GM18867 (cell line): Measurements from ENCODE around the gene SPIN1.
"Not testable (repeated sequence)": the region's sequence is repeated elsewhere in the genome, so short reads cannot be mapped to it uniquely, and the experiment has no call there.

Experiments
- ATAC-seq: cut with Tn5 transposase; IDR thresholded peaks from one replicate; pipeline ENCODE4 v1.9.1; 2021; ENCODE audit warnings: mild to moderate bottlenecking, moderate library complexity; ENCODE audit not compliant: unreplicated experiment

Gene SPIN1

DNA sequence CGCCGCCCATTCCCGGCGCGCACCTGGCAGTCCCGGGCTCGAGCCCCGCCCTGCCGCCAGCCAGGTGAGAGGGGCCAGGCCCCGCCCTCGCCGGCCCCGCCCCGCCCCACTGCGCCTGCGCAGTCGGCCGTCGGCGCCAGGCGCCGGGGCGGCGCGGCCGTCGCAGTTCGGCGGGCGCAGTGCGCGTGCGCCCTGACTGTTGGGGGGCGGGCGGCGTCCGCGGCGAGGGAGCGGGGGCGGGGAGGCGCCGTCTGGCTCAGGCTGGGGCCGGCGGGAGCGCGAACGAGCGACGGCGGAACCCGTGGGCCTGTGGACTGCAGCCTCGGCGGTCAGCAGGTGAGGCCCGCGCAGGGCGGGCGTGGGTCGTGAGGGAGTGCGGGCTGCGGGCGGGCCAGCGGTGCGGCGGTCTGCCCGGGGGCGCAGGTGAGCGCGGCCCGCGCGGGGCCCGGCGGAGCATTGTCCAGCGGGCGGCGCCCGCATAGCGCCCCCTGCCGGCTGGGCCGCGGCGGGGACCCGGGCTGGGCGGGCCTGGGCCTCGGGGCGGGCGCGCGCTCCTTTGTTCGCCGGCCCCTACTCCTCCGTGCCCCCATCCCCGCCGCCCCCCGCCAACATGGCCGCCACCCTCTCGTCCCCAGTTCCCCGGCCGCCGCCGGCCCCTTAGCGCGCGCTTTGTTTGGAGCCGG lies at the start of gene SPIN1:
TSS of gene SPIN1 (plus strand) at position 242 of the 683 bp plus-strand sequence. CDS start 38,096 bp downstream, outside the sequence.
- peak; percentile 84 for ATAC-seq

DNA sequence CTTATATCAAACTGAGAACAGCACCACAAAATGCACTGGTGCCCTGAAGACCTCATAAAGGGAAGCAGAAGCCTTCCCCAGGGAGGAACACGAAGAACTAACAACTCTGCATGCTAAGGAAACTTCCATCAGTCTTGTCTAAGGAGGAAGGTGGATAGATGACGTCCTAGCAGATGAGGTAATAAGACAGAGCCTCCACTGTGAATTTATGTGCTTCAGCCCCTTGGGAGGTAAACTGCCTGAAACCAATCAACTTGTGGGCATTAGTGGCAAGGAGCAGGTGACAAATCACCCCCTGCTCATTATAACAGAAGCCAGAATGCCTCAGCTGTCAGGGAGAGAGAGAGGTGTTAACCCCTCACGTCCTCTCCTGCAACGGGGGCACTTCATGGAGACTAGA lies 48.9 kb upstream of the SPIN1 start:
- ATAC-seq = no peak

DNA sequence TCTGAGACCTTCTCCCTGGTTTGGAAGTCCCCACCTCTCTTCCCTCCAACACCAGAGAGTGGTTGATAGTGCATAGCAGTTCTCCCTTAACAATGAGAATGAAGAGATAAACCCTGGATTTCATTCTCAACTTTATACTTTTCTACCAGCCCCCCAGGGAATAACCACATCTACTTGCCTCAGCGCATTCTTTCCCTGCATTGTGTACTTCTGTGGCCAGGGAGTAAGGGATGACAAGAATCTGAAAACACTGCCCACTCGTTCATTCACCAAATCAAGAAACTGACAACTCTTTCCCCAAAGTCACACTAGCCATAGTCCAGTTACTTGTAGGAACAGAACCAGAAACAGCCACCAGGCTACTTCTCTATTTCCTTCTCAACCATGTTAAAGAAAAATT lies 46.0 kb upstream of the SPIN1 start:
- ATAC-seq = no peak

DNA sequence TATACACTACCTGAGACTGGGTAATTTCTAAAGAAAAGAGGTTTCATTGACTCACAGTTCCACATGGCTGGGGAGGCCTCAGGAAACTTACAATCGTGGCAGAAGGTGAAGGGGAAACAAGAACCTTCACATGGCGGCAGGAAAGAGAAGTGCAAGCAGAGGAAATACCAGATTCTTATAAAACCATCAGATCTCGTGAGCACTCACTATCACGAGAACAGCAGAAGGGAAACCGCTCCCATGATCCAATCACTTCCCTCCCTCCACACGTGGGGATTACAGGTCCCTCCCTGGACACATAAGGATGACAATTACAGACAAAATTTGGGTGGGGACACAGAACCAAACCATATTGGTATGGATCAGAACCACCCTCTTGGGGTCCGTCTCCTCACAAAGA lies 44.2 kb upstream of the SPIN1 start:
- no peak for ATAC-seq

DNA sequence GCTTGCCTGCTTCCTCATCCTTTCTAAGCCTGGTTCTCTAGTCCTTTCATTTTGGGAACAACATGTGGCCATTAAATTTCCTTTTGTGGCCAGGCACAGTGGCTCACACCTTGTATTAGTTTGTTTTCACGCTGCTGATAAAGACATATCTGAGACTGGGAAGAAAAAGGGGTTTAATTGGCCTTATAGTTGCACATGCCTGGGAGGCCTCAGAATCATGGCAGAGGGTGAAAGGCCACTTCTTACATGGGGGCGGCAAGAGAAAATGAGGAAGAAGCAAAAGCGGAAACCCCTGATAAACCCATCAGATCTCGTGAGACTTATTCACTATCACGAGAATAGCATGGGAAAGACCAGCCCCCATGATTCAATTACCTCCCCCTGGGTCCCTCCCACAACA lies 37.9 kb upstream of the SPIN1 start:
- not testable (repeated sequence) for ATAC-seq

DNA sequence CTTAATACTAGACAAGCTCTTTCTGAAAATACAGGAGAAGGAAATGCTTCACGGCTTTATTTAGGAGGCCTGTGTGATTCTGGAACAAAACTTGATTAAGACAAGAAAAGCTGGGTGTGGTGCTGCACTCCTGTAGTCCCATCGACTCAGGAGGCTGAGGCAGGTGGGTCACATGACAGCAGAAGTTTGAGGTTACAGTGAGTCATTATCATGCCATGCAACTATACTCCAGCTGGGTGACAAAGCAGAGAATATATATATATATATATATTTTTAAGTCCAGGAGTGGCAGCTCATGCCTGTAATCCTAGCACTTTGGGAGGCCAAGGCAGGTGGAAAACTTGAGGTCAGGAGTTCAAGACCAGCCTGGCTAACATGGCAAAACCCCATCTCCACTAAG lies 33.1 kb upstream of the SPIN1 start:
- ATAC-seq = no peak

DNA sequence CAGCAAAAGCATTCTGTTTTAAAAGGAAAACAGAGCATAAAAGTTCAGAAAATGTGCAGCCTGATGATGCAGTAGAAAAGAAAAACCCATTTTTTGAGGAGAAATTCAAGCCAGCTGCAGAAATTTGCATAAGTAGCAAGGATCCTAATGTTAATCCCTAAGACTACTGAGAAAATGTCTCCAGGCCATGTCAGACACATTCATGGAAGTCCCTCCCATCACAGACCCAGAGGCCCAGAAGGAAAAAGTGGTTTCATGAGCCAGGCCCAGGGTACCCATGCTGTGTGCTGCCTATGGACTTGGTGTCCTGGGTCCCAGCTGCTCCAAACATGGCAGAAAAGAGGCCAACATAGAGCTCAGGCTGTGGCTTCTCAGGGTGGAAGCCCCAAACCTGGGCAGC lies 31.0 kb upstream of the SPIN1 start:
- ATAC-seq = not testable (repeated sequence)

DNA sequence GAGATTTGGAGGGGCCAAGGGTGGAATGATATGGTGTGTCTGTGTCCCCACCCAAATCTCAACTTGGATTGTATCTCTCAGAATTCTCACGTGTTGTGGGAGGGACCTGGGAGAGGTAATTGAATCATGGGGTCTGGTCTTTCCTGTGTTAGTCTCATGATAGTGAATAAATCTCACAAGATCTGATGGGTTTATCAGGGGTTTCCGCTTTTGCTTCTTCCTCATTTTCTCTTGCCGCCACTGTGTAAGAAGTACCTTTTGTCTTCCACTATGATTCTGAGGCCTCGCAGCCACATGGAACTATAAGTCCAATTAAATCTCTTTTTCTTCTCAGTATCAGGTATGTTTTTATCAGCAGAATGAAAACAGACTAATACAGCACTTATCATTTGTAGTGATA lies 29.5 kb upstream of the SPIN1 start:
- ATAC-seq = no peak

DNA sequence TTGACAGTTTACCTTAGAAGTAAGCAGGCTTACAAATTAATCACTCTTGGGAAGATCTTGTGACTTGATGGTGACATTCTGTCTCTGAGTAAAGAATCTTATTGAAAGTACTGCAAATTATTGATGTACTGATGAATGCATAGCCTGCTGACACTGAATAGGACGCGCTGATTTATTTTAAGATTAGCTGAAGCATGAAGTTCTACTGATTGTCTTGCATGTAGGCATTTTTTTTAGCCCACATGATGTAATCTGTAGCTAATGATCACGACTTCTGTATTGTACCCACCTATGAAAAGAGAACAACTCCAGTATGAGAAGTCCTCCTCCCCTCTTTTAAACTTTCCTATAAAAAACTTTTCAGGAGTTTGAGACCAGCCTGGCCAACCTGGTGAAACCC lies 28.3 kb upstream of the SPIN1 start:
- ATAC-seq = no peak

DNA sequence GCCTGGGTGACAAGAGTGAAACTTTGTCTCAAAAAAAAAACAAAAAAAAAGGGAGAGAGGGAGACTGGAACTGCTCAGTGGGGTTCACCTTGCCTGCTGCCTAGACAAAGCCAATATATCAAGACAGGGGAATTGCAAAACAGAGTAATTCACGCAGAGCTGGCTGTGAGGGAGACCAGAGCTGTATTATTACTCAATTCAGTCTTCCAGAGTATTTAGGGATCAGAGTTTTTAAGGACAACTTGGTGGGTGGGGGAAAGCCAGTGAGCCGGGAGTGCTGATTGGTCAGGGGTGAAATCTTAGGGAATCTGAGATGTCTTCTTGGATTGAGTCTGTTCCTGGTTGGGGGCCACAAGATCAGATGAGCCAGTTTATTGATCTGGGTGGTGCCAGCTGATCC lies 25.6 kb upstream of the SPIN1 start:
- no peak for ATAC-seq

DNA sequence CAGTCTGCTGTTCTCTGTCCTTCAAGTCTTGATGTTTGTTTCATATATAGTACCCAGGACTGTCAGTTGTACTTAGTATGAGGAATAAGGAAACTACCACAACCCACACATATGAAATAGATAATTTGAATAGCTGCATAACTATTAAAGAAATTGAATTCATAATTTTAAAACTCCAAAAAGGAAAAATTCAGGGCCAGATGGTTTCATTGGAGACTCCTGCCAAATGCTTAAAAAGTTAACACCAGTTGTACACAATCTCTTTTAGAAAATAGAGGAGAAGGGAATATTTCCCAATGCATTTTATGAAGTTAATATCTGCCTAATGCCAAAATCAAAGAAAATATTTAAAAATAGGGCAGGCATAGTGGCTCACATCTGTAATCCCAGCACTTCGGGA lies 24.6 kb upstream of the SPIN1 start:
- ATAC-seq = no peak

DNA sequence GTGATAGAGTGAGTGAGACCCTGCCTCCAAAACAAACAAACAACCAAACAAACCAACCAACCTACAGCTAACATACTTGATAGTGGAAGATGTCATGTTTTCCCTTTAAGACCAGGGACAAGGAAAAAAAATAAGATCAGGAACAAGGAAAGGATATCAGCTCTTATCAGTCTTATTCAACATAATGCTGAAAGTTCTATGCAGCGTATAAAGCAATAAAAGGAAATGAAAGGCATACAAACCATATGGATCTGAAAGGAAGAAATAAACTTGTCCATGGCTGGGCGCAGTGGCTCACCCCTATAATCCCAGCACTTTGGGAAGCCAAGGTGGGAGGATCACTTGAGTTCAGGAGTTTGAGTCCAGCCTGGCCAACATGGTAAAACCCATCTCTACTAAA lies 23.5 kb upstream of the SPIN1 start:
- ATAC-seq = no peak

DNA sequence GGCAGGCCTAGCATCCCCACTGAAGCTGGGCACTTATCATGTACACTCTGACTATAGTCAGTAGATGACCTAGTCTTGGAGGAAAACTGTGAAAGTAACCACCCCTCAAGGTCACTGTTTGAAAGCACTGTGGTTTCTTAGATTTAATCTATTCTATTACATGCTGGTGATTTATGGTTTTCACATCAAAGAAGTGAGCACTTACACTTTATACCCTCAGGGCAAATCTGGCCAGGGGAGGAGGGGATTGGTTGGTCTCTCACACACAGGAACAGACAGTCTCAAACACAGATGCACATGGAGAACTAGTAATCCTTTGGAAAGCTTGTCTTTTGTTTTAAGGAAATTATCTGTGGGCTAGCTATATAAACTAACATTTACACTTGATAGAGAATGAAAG lies 17.9 kb upstream of the SPIN1 start:
- no peak for ATAC-seq

DNA sequence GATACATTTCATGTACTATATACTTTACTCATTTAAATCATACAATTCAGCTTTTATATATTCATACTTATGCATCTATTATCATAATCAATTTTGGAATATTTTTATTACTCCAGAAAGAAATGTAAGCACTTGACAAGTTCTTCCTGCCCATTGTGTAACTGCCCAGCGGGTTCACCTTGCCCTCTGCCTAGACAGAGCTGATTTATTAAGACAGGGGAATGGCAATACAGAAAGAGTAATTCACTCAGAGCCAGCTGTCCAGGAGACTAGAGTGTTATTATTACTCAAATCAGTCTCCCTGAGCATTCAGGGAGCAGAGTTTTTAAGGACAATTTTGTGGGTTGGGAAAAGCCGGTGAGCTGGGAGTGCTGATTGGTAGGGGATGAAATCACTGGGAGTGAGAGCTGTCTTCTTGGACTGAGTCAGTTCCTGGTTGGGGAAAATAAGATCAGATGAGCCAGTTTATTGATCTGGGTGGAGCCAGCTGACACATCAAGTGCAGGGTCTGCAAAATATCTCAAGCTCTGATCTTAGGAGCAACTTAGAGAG lies 16.1 kb upstream of the SPIN1 start:
- no peak for ATAC-seq

DNA sequence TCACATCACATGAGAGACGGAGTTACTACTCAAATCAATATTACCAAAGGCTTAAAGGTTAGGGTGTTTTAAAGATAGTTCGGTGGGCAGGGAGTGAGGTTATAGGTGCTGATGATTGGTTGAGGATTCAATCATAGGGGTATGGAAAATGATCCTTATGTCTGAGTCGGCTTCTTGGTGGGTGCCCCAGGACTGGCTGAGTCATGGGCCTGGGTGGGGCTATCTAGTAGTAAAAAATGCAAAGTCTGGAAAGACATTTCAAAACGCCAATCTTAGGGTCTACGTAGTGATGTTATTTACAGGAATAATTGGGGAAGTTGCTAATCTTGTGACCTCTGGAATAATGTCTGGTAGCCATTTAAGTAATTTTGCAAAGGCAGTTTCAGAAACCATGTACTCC lies 15.2 kb upstream of the SPIN1 start:
- ATAC-seq = no peak

DNA sequence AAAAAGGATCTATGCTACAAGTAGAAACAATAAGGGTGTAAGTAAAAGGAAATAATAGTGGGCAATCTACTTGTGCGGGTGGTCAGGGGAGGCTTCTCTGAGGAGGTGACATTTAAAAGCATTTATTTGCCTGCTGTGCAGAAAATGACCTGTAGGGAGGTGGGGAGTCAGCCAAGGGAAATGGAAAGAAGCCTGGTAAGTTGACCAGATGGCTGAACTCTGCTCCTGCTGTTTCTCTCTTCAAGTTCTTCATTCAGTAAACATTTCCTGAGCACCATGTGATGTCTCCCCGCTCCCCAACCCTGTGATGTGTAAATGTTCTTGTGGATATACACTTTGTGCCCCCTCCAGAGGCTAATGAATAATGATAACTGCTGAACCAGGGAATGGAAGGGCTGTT lies 9.9 kb upstream of the SPIN1 start:
- ATAC-seq = no peak

DNA sequence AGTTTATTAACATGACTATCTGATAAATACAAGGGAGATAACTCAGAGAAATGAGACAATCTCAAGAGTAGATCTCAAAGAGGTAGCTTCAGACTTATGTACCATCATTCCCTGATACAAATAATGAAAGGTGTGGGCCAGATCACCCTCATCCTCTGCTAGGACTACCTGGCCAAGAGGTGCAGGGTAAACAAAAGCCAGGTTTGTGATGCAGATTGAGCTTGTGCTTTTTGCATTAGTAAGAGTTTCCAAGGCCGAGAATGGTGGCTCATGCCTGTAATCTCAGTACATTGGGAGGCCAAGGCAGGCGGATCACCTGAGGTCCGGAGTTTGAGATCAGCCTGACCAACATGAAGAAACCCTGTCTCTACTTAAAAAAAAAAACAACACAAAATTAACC lies 8.9 kb upstream of the SPIN1 start:
- ATAC-seq = no peak

DNA sequence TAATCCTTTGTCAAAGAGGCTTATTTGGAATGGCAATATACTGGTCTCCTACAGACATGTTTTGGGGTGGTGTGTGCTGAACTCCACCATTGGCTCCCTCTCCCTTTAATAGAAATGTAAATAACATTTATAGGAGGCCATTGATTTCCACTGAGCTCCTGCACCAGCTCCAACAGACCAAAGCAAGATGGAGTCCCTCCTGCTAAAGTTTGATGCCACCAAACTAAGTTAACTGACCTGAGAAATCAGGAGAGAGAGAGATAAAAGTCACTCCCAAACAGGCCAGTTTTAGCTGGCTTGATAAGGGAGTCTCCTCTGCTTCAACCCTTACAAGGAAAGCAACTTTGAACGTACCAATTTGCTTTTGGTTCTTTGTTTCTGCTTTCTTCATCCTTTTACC lies 8.1 kb upstream of the SPIN1 start:
- ATAC-seq = no peak

DNA sequence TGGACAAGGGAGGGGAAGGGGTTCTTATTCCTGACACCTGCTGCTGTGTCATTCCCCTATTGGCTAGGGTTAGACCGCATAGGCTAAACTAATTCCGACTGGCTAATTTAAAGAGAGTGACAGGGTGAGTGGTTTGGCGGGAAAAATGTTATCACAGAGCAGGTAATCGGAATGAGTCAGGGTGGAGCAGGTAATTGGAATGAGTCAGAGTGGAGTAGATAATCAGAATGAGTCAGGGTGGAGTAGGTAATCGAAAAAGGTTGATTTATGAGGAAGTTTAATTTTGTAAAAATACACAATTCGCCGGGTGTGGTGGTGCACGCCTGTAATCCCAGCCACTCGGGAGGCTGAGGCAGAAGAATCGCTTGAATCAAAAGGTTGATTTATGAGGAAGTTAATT lies 6.9 kb upstream of the SPIN1 start:
- ATAC-seq = not testable (repeated sequence)

DNA sequence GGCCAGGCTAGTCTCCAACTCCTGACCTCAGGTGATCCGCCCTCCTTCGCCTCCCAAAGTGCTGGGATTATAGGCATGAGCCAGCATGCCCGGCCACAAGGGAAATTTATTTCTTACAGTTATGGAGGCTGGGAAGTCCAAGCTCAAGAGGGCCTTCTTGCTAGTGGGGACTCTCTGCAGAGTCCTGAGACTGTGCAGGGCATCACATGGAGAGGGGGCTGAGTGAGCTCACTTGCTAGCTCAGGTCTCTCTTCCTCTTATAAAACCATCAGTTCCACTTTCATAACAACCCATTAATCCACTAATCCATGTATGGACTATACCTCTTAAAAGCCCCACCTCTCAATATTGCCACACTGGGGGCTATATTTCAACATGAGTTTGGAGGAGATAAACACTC lies 5.1 kb upstream of the SPIN1 start:
- no peak for ATAC-seq

DNA sequence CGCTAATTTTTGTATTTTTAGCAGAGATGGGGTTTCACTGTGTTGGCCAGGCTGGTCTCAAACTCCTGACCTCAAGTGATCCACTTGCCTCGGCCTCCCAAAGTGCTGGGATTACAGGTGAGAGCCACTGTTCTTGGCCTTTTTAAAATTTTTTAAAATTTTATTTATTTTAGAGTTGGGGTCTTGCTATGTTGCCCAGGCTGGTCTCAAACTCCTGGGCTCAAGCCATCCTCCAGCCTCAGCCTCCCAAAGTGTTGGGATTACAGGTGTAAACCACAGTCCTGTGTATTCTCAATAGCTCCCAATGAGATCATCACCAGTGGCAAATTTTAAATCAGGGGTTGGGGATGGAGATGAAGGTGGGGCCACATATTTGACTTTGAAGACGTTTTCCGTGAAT lies 2.1 kb upstream of the SPIN1 start:
- ATAC-seq = not testable (repeated sequence)

DNA sequence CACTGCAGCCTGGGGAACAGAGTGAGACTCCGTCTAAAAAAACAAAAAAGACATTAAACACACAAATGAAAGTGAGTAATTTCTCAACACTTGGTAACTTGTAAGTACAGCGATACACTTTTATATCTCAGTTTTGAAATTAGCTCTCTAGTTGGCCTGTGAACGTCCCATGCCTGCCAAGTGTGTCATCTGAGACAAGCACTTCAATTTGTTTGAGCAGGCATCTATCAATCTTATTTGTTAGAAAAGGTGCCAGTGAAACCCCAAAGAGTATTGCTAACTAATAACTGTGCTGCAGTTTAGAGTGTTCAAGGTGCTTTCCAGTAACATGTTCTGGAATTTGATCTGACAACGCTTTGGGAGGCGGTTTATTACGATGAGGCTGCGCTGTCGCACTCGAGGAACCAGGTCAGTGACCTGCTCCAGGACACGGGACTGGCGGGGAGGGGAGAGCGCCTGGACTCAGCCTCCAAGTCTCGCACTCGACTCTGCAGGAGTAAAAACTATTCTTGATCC lies 1.1 kb upstream of the SPIN1 start:
- ATAC-seq = no peak
